Activated CD4-positive, alpha-beta T cell treated with anti-CD3 and anti-CD28 coated beads, Interleukin-2, Interleukin-4, amounts not matched to agents 100 ng/mL and 50 ng/mL, durations not matched to agents 16 hours and 8 hours (primary cell): ENCODE measurements around the gene GOLGA8M.
A peak's percentile ranks its signal among the peaks of the same experiment; 100 is the strongest.
"Not testable (repeated sequence)": the region's sequence is repeated elsewhere in the genome, so short reads cannot be mapped to it uniquely, and the experiment has no call there.

Experiments
- DNase-seq: peaks from one replicate; pipeline ENCODE4 v3.0.0-alpha.2; 2020; ENCODE audit warnings: low spot score

The GOLGA8M gene

GRCh38 chr15:28712270-28712669 lies at the start of gene GOLGA8M:
TSS of gene GOLGA8M (minus strand) at chr15:28712421. CDS start at chr15:28712323, 98 bp downstream.
- DNase-seq = not testable (repeated sequence)

GRCh38 chr15:28742890-28743289 lies 30.7 kb upstream of the GOLGA8M start:
- not testable (repeated sequence) for DNase-seq

- DNase-seq = peak; percentile 78
These were observed 26.5 kb upstream of the GOLGA8M start for GRCh38 chr15:28738590-28739292.

- DNase-seq = not testable (repeated sequence)
These were observed 26.0 kb upstream of the GOLGA8M start for GRCh38 chr15:28738200-28738561.

- not testable (repeated sequence) for DNase-seq
These were observed 25.4 kb upstream of the GOLGA8M start for GRCh38 chr15:28737521-28738199.

GRCh38 chr15:28728061-28728460 lies 15.8 kb upstream of the GOLGA8M start:
- peak; percentile 12 for DNase-seq

GRCh38 chr15:28727026-28727425 lies 14.8 kb upstream of the GOLGA8M start:
- not testable (repeated sequence) for DNase-seq

- DNase-seq = no peak
These were observed 13.9 kb upstream of the GOLGA8M start for GRCh38 chr15:28726102-28726501.

GRCh38 chr15:28725556-28725955 lies 13.3 kb upstream of the GOLGA8M start:
- no peak for DNase-seq

- not testable (repeated sequence) for DNase-seq
These were observed 11.8 kb upstream of the GOLGA8M start for GRCh38 chr15:28723986-28724385.

GRCh38 chr15:28719626-28720025 lies 7.4 kb upstream of the GOLGA8M start:
- not testable (repeated sequence) for DNase-seq

- DNase-seq = not testable (repeated sequence)
These were observed 6.4 kb upstream of the GOLGA8M start for GRCh38 chr15:28718576-28718975.

GRCh38 chr15:28714176-28714575 lies 2.0 kb upstream of the GOLGA8M start:
- DNase-seq = not testable (repeated sequence)

GRCh38 chr15:28703927-28704326 lies 8.3 kb downstream of the GOLGA8M start:
- not testable (repeated sequence) for DNase-seq

GRCh38 chr15:28702427-28702826 lies 9.8 kb downstream of the GOLGA8M start:
- not testable (repeated sequence) for DNase-seq

GRCh38 chr15:28694006-28694751 lies 18.0 kb downstream of the GOLGA8M start:
- not testable (repeated sequence) for DNase-seq

- DNase-seq = not testable (repeated sequence)
These were observed 19.2 kb downstream of the GOLGA8M start for GRCh38 chr15:28693021-28693420.

- DNase-seq = not testable (repeated sequence)
These were observed 38.7 kb downstream of the GOLGA8M start for GRCh38 chr15:28673533-28673932.

GRCh38 chr15:28672122-28672521 lies 40.1 kb downstream of the GOLGA8M start:
- not testable (repeated sequence) for DNase-seq

GRCh38 chr15:28666402-28666801 lies 45.8 kb downstream of the GOLGA8M start:
- DNase-seq = not testable (repeated sequence)

- not testable (repeated sequence) for DNase-seq
These were observed 47.6 kb downstream of the GOLGA8M start for GRCh38 chr15:28664575-28664974.

GRCh38 chr15:28663717-28664116 lies 48.5 kb downstream of the GOLGA8M start:
- not testable (repeated sequence) for DNase-seq

GRCh38 chr15:28660750-28661149 lies 51.5 kb downstream of the GOLGA8M start:
- not testable (repeated sequence) for DNase-seq
